Spleen (tissue), 7 donors: ENCODE data around the gene PCNX2.

Experiments
- POLR2A ChIP-seq, 3 donors: fragments of 450-650 bp; IDR thresholded peaks; one replicate each; pipeline ENCODE4 v1.5.1; 2017; ENCODE audit warnings: antibody characterized with exemption in 3 of 3, mild to moderate bottlenecking in 1 of 3
- POLR2AphosphoS5 ChIP-seq, 3 donors: sonication (generic); formaldehyde crosslinking; IDR thresholded peaks; one replicate each; pipeline ENCODE4 v1.5.1; 2017; ENCODE audit warnings: antibody characterized with exemption in 3 of 3
- TF ChIP-seq, protein P1 (sequence below), 11 experiments: fragments of 200-600 bp in 7 of 11; fragments of 450-650 bp in 4 of 11; sonication (generic) in 4 of 11; IDR thresholded peaks in 8 of 11; conservative IDR thresholded peaks in 3 of 11; 1 replicate in 7 of 11; 2 replicates in 4 of 11; pipeline versions ENCODE4 v1.4.0 to v1.8.0; 2016 to 2021; ENCODE audit warnings: antibody characterized with exemption in 11 of 11, inconsistent platforms in 4 of 11, mild to moderate bottlenecking in 1 of 11
- donor health status: DM: no; HTN: no; CAD: no; lungs with moderate emphysema.
- donor health status: DM: no; HTN: no; CAD: no.
- donor health status: DM: no; HTN: no; CAD: no.

DNA sequence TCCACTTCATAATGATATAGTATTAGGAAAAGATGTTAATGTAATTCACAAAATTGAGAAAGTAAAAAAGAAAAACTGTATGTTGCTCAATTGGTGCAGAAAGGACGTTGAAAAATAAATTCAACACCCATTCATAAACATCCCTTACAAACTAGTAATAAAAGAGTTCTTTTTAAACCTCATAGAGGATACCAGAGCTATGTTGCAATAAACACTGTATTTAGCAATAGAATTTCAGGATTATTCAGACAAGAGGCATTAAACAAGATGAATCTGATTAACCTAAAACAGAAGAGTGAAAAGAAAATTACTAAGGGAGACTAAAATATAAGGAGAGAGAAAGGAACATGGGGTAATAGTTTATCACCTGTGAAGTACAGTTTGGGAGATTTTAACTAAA lies 190.3 kb downstream of the PCNX2 start:
- TF ChIP-seq, protein P1, sequence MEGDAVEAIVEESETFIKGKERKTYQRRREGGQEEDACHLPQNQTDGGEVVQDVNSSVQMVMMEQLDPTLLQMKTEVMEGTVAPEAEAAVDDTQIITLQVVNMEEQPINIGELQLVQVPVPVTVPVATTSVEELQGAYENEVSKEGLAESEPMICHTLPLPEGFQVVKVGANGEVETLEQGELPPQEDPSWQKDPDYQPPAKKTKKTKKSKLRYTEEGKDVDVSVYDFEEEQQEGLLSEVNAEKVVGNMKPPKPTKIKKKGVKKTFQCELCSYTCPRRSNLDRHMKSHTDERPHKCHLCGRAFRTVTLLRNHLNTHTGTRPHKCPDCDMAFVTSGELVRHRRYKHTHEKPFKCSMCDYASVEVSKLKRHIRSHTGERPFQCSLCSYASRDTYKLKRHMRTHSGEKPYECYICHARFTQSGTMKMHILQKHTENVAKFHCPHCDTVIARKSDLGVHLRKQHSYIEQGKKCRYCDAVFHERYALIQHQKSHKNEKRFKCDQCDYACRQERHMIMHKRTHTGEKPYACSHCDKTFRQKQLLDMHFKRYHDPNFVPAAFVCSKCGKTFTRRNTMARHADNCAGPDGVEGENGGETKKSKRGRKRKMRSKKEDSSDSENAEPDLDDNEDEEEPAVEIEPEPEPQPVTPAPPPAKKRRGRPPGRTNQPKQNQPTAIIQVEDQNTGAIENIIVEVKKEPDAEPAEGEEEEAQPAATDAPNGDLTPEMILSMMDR (IDR thresholded peaks at IDR 0.05 in 8 of 11, conservative IDR thresholded peaks at IDR 0.05 in 3 of 11) = no peak
- TF ChIP-seq POLR2A (IDR thresholded peaks at IDR 0.05) (no peak), POLR2AphosphoS5 (IDR thresholded peaks at IDR 0.05) (no peak)
